ENCODE measurements around the gene SPATA6L. TPM values are rescaled to one million over a fixed set of nuclear protein-coding genes. Genes with fewer than 3 reads are reported as not detected.

The SPATA6L gene
- total and polyA plus RNA-seq, 2 of the 13 experiments (the other 11 are each of a cell fraction or from before 2014, with no cell fraction given): 1.1 to 1.9 TPM

GRCh38 chr9:4638968-4639367 lies 27.3 kb downstream of the SPATA6L start:
- Histone ChIP-seq H3K4me2 (ENCODE audit: low read depth, low read length) (no peak overlapping the region), H3K9ac (ENCODE audit: insufficient read depth, low read depth, low read length) (no peak overlapping the region), H3K4me3 (replicated peaks in 1 of 3; ENCODE audit: insufficient read depth in 1 of 3, low read depth in 2 of 3, low read length in 3 of 3) (no peak overlapping the region), H3K9me3 (ENCODE audit: low read length) (no peaks in the 10 kb centered on the region), H3K79me2 (ENCODE audit: insufficient read depth, low read length) (no peaks in the 10 kb centered on the region), H3K27ac (ENCODE audit: extremely low read length, insufficient read depth, low read length) (no peak overlapping the region), H3K4me1 (ENCODE audit: insufficient read depth, low read length) (no peaks in the 10 kb centered on the region), H3K27me3 (ENCODE audit: control insufficient read depth in 1 of 2, insufficient read depth in 2 of 2, low read length in 2 of 2) (no peaks in the 10 kb centered on the region), H4K20me1 (ENCODE audit: insufficient read depth, low read length) (no peaks in the 10 kb centered on the region), H3K36me3 (replicated peaks in 1 of 2; ENCODE audit: control insufficient read depth in 1 of 2, insufficient read depth in 2 of 2, low read length in 2 of 2) (no peaks in the 10 kb centered on the region), H2AFZ (ENCODE audit: low read length) (no peak overlapping the region)
- WGBS (ENCODE audit: low lambda C conversion rate): 80% methylated on average over 3 of the region's 3 CpGs
- no peak for FAIRE-seq
- ATAC-seq: no peak
- intact Hi-C loops (cut with micrococcal nuclease; ENCODE audit: unreplicated experiment) (no loop called here), in situ Hi-C loops (cut with HindIII; ENCODE audit: extremely low pct_ligation_motif_present, low pct_unique_long_range_greater_than_20kb) (loop anchor here (25.0 kb wide), 1 partner anchor 252 kb away; no protein-coding TSS in a partner anchor)
- no peak for DNase-seq (ENCODE audit: low spot score)
- CTCF ChIA-PET (ENCODE audit: low intra/inter-chr PET ratio, low total read pairs): no interaction called here
- no peak for TF ChIP-seq WIZ (CRISPR knock-in tag; IDR thresholded peaks at IDR 0.05)
- no peak for TF ChIP-seq PLRG1 (conservative IDR thresholded peaks at IDR 0.05)
- TF ChIP-seq TBL1XR1 (IDR thresholded peaks at IDR 0.05; ENCODE audit: borderline replicate concordance, low read length, partially characterized antibody): no peak
- no peak for TF ChIP-seq ZNF567 (CRISPR knock-in tag; IDR thresholded peaks at IDR 0.05; ENCODE audit: borderline replicate concordance)
- TF ChIP-seq ZNF781 (CRISPR knock-in tag; IDR thresholded peaks at IDR 0.05; ENCODE audit: borderline replicate concordance, not compliant biosample characterization): no peak
- no peak for TF ChIP-seq SMARCC2 (IDR thresholded peaks at IDR 0.05)
- no peak for TF ChIP-seq HMG20A (CRISPR knock-in tag; IDR thresholded peaks at IDR 0.05; ENCODE audit: borderline replicate concordance)
- no peak for TF ChIP-seq NFIB (CRISPR knock-in tag; IDR thresholded peaks at IDR 0.05; ENCODE audit: borderline replicate concordance)
- no peak for TF ChIP-seq HIVEP1 (CRISPR knock-in tag; IDR thresholded peaks at IDR 0.05)
- no peak for TF ChIP-seq ZBTB14 (CRISPR knock-in tag; IDR thresholded peaks at IDR 0.05)
- no peak for TF ChIP-seq AHDC1 (CRISPR knock-in tag; IDR thresholded peaks at IDR 0.05; ENCODE audit: borderline replicate concordance)
- no peak for TF ChIP-seq PBX2 (CRISPR knock-in tag; IDR thresholded peaks at IDR 0.05)
- no TSS peak for BruUV-seq (replicated peaks)
- POLR2A ChIA-PET: no interaction called here

All from HepG2 (cell line).